ENCODE results near the gene BCLAF1. TPM values are rescaled to one million over a fixed set of nuclear protein-coding genes. Genes with fewer than 3 reads are reported as not detected.
"Not testable (repeated sequence)": the region's sequence is repeated elsewhere in the genome, so short reads cannot be mapped to it uniquely, and the experiment has no call there.

The BCLAF1 gene
- total RNA-seq, 1 donor from 2014 or later: 177 TPM

DNA sequence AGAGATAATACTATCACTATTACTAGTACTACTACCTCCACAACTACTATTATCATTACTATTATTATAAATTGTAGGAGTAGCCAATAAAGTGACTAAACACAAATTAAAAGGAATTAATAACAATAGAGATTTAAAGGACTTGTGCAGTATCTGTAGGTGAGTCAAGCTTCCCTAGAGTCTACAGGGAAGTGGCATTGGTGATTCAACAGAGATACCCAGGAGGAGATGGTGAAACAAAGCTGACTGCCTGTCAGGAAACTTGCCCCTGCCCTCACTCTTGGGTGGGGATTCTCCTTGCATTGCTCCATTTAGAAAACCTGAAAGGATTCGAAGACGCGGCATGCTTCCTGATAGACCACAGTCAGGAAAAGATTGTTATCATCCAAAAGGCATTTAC is 23.3 kb upstream of the BCLAF1 start:
- intact Hi-C loops (cut with micrococcal nuclease): loop anchor here (10.0 kb wide), 1 partner anchor 398 kb away; no protein-coding TSS in a partner anchor

GRCh38 chr6:136309729-136310311 is 20.2 kb upstream of the BCLAF1 start:
- intact Hi-C loops (cut with micrococcal nuclease): loop anchor here (10.0 kb wide), 1 partner anchor 395 kb away; no protein-coding TSS in a partner anchor

- intact Hi-C loops (cut with micrococcal nuclease): no loop called here
These were observed 19.5 kb upstream of the BCLAF1 start for GRCh38 chr6:136309171-136309570.

GRCh38 chr6:136308469-136308868 is 18.8 kb upstream of the BCLAF1 start:
- intact Hi-C loops (cut with micrococcal nuclease): not testable (repeated sequence)

GRCh38 chr6:136307351-136307750 is 17.7 kb upstream of the BCLAF1 start:
- intact Hi-C loops (cut with micrococcal nuclease): no loop called here

- intact Hi-C loops (cut with micrococcal nuclease): no loop called here
These were observed 16.8 kb upstream of the BCLAF1 start for GRCh38 chr6:136306466-136306865.

GRCh38 chr6:136304410-136304809 is 14.8 kb upstream of the BCLAF1 start:
- intact Hi-C loops (cut with micrococcal nuclease): no loop called here

DNA sequence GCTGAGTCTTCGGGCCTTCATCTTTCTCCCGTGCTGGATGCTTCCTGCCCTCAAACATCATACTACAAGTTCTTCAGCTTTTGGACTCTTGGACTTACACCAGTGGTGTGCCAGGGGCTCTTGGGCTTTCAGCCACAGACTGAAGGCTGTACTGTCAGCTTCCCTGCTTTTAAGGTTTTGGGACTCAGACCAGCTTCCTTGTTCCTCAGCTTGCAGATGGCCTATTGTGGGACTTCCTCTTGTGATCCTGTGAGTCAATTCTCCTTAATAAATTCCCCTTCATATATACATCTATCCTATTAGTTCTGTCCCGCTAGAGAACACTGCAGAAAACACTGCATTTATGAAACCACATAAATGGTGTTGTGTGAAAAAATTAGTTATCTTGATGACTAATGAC is 13.9 kb upstream of the BCLAF1 start:
- intact Hi-C loops (cut with micrococcal nuclease): no loop called here

DNA sequence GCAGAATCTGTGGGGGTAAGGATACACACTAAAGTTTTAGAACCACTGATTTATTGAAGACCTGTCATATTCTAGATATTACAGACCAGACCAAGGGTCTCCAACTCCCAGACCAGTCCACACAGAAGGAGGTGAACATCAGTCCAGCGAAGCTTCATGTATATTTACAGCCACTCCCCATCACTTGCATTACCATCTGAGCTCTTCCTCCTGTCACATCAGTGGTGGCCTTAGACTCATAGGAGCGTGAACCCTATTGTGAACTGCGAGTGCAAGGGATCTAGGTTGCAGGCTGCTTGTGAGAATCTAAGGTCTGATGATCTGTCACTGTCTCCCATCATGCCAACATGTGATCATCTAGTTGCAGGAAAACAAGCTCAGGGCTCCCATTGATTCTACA is 5.0 kb upstream of the BCLAF1 start:
- intact Hi-C loops (cut with micrococcal nuclease): no loop called here

DNA sequence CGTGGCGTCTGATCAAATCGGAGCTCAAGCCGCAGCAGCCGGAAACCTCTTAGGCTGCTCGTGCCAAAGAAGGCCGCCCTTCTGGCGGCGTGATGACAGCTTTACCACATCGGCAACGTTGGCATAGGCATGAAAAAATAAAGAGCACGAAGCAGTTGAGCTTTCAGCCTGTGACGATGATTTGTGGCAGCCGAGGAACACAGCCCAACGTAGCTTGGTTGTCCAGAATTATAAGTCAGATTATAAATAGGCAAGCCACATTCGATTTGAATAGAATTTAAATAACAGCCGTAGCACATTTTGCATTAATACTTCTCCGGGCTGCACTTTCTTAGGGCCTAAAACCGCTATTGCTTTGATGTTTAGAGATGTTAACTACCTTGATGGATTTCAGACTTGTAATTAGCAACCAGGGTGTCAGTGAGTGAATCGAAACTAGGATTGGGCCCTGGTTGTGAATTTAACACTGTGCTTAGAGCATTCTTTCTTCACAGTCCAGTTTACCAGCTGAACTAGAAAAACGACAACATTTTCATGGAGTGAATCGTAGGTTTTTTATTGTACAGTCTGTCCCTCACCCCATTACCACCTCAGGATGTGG is 864 bp upstream of the BCLAF1 start:
- intact Hi-C loops (cut with micrococcal nuclease): loop anchor here (1.0 kb wide), 5 partner anchors 27 to 1107 kb away; no protein-coding TSS in a partner anchor

GRCh38 chr6:136289327-136289578 is 393 bp downstream of the BCLAF1 start:
- intact Hi-C loops (cut with micrococcal nuclease): loop anchor here (1.0 to 10.0 kb wide), 10 partner anchors 39 to 1852 kb away; partner anchors contain the start of genes HBS1L, IFNGR1 and MTFR2

DNA sequence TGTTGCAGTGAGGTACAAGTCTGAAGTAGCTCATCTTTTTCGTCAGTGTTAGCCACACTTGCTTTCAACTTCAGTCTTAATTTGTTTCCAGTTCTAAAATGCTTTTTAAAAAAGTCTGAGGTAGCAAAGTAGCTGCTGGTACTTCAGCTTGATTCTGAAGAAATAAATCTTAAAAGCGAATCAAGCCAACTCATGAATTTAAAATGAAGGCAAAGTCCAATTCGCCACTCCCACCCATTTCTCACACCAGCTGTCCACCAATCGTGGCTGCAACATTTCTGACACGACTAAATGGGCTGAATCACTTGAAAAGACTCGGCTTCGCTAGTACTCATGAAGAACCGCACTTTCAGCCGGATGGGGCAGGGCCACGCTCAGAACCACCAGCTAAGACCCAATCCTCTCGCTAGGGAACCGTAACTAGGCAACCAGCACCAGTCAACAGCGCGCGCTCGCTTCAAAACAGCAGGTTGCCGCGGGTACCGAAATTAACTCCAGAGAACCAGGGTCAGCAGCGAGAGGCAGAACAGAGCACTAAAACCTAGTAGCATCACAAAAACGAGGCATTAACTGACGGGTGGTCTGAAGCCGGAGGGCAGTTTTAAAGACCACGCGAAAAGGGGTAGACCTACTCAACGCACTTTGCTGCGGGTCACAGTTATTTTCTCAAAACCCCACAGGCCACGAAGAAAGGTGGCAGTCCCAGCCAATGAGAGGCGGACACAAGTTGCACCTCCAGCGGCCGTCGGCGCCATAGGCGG is 900 bp downstream of the BCLAF1 start:
- intact Hi-C loops (cut with micrococcal nuclease): loop anchor here (1.0 to 10.0 kb wide), 11 partner anchors 8 to 1852 kb away; partner anchors contain the start of genes HBS1L, IFNGR1 and MTFR2

DNA sequence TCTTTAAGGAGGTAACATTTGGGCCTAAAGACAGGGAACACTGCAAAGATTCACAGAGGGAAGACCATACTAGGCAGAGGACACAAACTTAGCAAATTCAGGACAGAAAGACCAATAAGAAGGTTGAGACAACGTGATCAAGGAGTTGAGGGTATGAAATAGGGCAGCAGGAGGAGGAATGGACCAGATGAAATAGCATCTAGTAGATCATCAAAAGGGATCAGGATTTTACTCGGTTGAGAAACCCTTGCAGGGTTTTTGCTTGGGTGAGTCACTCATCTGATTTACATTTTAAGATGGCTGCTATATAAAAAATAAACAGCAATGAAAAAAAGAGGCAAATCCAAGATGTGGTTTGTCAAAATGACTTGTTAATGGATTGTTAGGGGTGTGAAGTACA is 4.7 kb downstream of the BCLAF1 start:
- intact Hi-C loops (cut with micrococcal nuclease): loop anchor here (2.0 to 10.0 kb wide), 6 partner anchors 14 to 1070 kb away; partner anchors contain the start of gene IFNGR1

DNA sequence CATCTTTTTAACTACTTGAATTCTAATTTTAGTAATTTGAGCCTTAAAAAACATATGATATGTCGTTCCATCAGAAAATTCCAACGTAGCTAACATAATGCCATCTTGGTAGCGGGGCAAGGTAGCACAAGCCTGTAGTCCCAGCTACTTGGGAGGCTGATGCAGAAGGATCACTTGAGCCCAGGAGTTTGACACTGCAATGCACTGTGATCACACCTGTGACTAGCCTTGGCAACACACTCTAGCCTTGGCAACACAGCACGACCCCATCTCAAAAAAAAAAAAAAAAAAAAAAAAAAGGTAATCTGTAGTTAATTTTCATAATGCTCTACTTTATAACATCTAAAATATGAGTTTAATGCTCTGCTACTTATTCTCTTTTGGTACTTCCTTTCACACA is 6.7 kb downstream of the BCLAF1 start:
- intact Hi-C loops (cut with micrococcal nuclease): loop anchor here (1.0 to 10.0 kb wide), 4 partner anchors 8 to 1068 kb away; partner anchors contain the start of gene MTFR2

DNA sequence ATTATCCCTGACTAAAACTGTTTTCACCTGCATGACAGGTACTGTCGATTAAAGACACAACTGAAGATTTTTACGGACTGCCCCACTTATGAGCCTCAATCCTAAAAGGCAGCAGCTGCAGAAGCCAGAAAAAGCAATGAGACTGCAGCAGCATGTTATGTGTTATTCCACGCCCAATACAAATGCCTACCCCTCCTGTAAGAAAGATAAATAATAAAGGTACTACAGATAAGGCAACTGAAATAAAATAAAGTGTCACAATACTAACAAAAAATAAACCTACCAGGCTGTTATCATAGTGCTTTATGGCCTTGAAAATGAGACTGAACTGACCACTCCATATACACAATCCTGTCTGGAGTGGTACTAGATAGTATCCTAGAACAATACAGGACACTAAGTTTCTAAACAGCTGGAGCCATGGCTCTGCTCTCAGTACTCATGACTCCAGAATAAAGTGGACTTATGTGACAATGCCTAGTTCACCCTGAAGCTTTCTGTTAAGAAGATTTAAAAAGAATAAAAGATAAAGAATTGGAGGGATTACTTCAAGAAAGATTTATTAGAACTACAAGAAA is 9.5 kb downstream of the BCLAF1 start:
- intact Hi-C loops (cut with micrococcal nuclease): loop anchor here (1.0 to 10.0 kb wide), 4 partner anchors 8 to 1065 kb away; no protein-coding TSS in a partner anchor

DNA sequence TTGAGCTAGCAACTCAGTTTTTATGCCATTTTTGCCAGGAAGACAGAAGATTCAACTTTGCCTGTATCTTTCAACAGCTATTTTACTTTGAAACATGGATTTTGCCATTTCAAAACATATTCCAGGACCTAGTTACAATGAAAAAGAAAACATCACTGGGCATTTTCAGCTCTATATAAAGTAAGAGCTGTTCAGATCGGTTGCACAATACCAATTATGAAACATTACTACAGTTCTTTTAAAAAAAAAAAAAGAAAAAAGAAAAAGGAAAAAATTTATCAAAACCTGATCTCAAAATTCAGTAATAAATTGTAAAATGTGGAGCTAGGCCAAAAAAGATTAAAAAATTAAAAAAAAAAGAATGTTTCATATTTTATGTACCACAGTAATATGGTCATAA is 15.6 kb downstream of the BCLAF1 start:
- intact Hi-C loops (cut with micrococcal nuclease): no loop called here

- intact Hi-C loops (cut with micrococcal nuclease): no loop called here
These were observed 24.5 kb downstream of the BCLAF1 start for GRCh38 chr6:136265101-136265500.

- intact Hi-C loops (cut with micrococcal nuclease): loop anchor here (1.0 kb wide), 1 partner anchor 8 kb away; no protein-coding TSS in a partner anchor
These were observed 26.7 kb downstream of the BCLAF1 start for GRCh38 chr6:136262940-136263339.

- intact Hi-C loops (cut with micrococcal nuclease): loop anchor here (5.0 to 10.0 kb wide), 4 partner anchors 297 to 1200 kb away; partner anchors contain the start of genes HBS1L, MAP7 and MYB
These were observed 34.7 kb downstream of the BCLAF1 start for GRCh38 chr6:136254851-136255466.

DNA sequence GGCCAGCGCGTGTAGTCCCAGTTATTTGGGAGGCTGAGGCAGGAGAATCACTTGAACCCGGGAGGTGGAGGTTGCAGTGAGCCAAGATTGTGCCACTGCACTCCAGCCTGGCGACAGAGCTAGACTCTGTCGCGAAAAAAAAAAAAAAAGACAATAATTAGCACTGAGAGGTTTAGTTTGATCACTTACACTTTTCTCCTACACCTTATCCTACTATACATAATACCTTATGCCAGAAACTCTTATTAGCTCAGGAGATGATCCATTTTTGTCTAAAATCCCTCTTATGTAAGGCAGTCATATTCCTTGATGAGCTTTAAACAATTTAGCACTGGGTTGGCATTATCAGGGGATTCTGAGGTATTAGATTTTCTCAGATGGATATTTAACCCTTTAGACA is 35.9 kb downstream of the BCLAF1 start:
- intact Hi-C loops (cut with micrococcal nuclease): loop anchor here (5.0 to 10.0 kb wide), 4 partner anchors 299 to 1199 kb away; partner anchors contain the start of genes HBS1L, MAP7 and MYB

- intact Hi-C loops (cut with micrococcal nuclease): loop anchor here (5.0 to 10.0 kb wide), 4 partner anchors 300 to 1198 kb away; partner anchors contain the start of genes HBS1L, MAP7 and MYB
These were observed 37.2 kb downstream of the BCLAF1 start for GRCh38 chr6:136252441-136252840.

All from T-helper 1 cell treated with Interleukin-12 subunit alpha and Interleukin-12 subunit beta and Interleukin-4 antibody, amounts not matched to agents 30 ng/mL and 1 ng/mL, for 36 hours (primary cell).